H1 (cell line): Measurements from ENCODE around the gene DOCK6. TPM values are rescaled to one million over a fixed set of nuclear protein-coding genes. Genes with fewer than 3 reads are reported as not detected.

Experiments used
- CTCF ChIA-PET: fragments of 300-600 bp; sonication (Branson Sonifier 250); formaldehyde crosslinking; loops from one replicate; lab custom pipeline; 2021; ENCODE audit not compliant: partially characterized antibody; lab: Charles Lee
- POLR2A ChIA-PET: fragments of 300-600 bp; sonication (Branson Sonifier 250); formaldehyde crosslinking; loops from one replicate; lab custom pipeline; 2021; ENCODE audit warnings: inconsistent platforms; ENCODE audit not compliant: partially characterized antibody; lab: Charles Lee
- DNase-seq, 2 experiments: peaks; one replicate each; pipeline versions ENCODE4 v3.0.0 to v3.0.0-alpha.2; 2010 to 2022; ENCODE audit warnings: low spot score in 2 of 2, low read depth in 1 of 2, mixed read lengths in 1 of 2
- FAIRE-seq: peaks from 2 replicates; lab custom pipeline; 2011; peaks lifted over from hg19 to GRCh38; lab: Jason Lieb, UNC
- H2AFZ ChIP-seq: 2 replicates; pipeline ENCODE4 v1.8.1; 2012; ENCODE audit warnings: low read length, inconsistent platforms
- H2AK5ac ChIP-seq: 2 replicates; pipeline ENCODE4 v1.6.1; 2013; ENCODE audit warnings: low read depth, low read length
- H2BK120ac ChIP-seq: replicated peaks from 2 replicates; pipeline ENCODE3; 2013; ENCODE audit warnings: low read depth, low read length, inconsistent platforms
- H2BK12ac ChIP-seq: 2 replicates; pipeline ENCODE4 v1.6.1; 2013; ENCODE audit warnings: low read depth, low read length
- H2BK15ac ChIP-seq: 2 replicates; pipeline ENCODE4 v1.6.1; 2013; ENCODE audit warnings: low read length
- H2BK20ac ChIP-seq: 2 replicates; pipeline ENCODE4 v1.6.1; 2013; ENCODE audit warnings: low read length
- H2BK5ac ChIP-seq: 2 replicates; pipeline ENCODE4 v1.6.1; 2013; ENCODE audit warnings: low read depth, low read length
- H3K14ac ChIP-seq: 2 replicates; pipeline ENCODE4 v1.6.1; 2013; ENCODE audit warnings: inconsistent platforms; ENCODE audit not compliant: insufficient read length
- H3K18ac ChIP-seq: 2 replicates; pipeline ENCODE4 v1.6.1; 2013; ENCODE audit warnings: low read length; ENCODE audit errors: extremely low read depth
- H3K23ac ChIP-seq: 2 replicates; pipeline ENCODE4 v1.6.1; 2013; ENCODE audit warnings: inconsistent platforms; ENCODE audit not compliant: insufficient read length
- H3K23me2 ChIP-seq: 2 replicates; pipeline ENCODE4 v1.6.1; 2013; ENCODE audit warnings: low read depth, low read length
- H3K27ac ChIP-seq: 2 replicates; pipeline ENCODE4 v1.6.1; 2011; ENCODE audit warnings: low read depth, low read length, inconsistent platforms
- H3K27me3 ChIP-seq, 4 experiments: replicated peaks in 1 of 4; 1 replicate in 1 of 4; 2 replicates in 3 of 4; pipeline versions ENCODE4 v1.6.1 to v1.8.1; 2011 to 2013; ENCODE audit warnings: low read length in 3 of 4, mild to moderate bottlenecking in 3 of 4, inconsistent platforms in 2 of 4, mixed read lengths in 2 of 4, moderate library complexity in 1 of 4; ENCODE audit not compliant: control insufficient read depth in 3 of 4, insufficient read depth in 3 of 4; ENCODE audit errors: extremely low read depth in 1 of 4
- H3K36me3 ChIP-seq, 4 experiments: 2 replicates each; pipeline versions ENCODE4 v1.6.1 to v1.8.1; 2011 to 2013; ENCODE audit warnings: mild to moderate bottlenecking in 4 of 4, low read length in 3 of 4, moderate library complexity in 2 of 4, control low read depth in 1 of 4, inconsistent platforms in 1 of 4; ENCODE audit not compliant: insufficient read depth in 4 of 4, control insufficient read depth in 2 of 4
- H3K4ac ChIP-seq: replicated peaks from 2 replicates; pipeline ENCODE3; 2013; ENCODE audit warnings: low read length, low read depth, mixed read lengths, inconsistent platforms; ENCODE audit not compliant: insufficient read length
- H3K4me1 ChIP-seq, 4 experiments: replicated peaks in 1 of 4; 1 replicate in 1 of 4; 2 replicates in 3 of 4; pipeline versions ENCODE4 v1.6.1 to v1.8.1; 2011 to 2013; ENCODE audit warnings: low read length in 3 of 4, inconsistent platforms in 2 of 4, mixed read lengths in 1 of 4; ENCODE audit not compliant: insufficient read depth in 4 of 4, control insufficient read depth in 3 of 4
- H3K4me2 ChIP-seq, 2 experiments: 2 replicates each; pipeline versions ENCODE4 v1.6.1 to v1.8.1; 2011 to 2013; ENCODE audit warnings: low read depth in 2 of 2, low read length in 2 of 2, control low read depth in 1 of 2, inconsistent platforms in 1 of 2, mild to moderate bottlenecking in 1 of 2; ENCODE audit not compliant: insufficient read depth in 1 of 2
- H3K4me3 ChIP-seq, 4 experiments: fragments of 200-600, 300-600 bp in 1 of 4; sonication (generic), shearing (Covaris generic), sonication (Bioruptor Twin) in 1 of 4; 2 replicates each; pipeline versions ENCODE4 v1.5.1 to v1.8.1; 2011 to 2016; ENCODE audit warnings: low read length in 4 of 4, low read depth in 3 of 4, control low read depth in 2 of 4, inconsistent platforms in 2 of 4, mild to moderate bottlenecking in 2 of 4, mixed read lengths in 1 of 4, moderate library complexity in 1 of 4; ENCODE audit not compliant: insufficient read depth in 2 of 4; ENCODE audit errors: extremely low read depth in 1 of 4
- H3K56ac ChIP-seq: replicated peaks from 2 replicates; pipeline ENCODE3; 2013; ENCODE audit warnings: low read depth, mild to moderate bottlenecking, mixed read lengths, low read length, inconsistent platforms; ENCODE audit not compliant: insufficient read length
- H3K79me1 ChIP-seq: 2 replicates; pipeline ENCODE4 v1.6.1; 2013; ENCODE audit warnings: low read depth, low read length, control low read depth
- H3K79me2 ChIP-seq, 2 experiments: 2 replicates each; pipeline versions ENCODE4 v1.6.1 to v1.8.1; 2012 to 2013; ENCODE audit warnings: low read length in 2 of 2, mild to moderate bottlenecking in 2 of 2, inconsistent platforms in 1 of 2; ENCODE audit not compliant: insufficient read depth in 2 of 2, control insufficient read depth in 1 of 2
- H3K9ac ChIP-seq, 4 experiments: replicated peaks in 1 of 4; 1 replicate in 1 of 4; 2 replicates in 3 of 4; pipeline versions ENCODE4 v1.6.1 to v1.8.1; 2011 to 2013; ENCODE audit warnings: low read depth in 3 of 4, low read length in 3 of 4, control low read depth in 2 of 4, mild to moderate bottlenecking in 2 of 4, moderate library complexity in 2 of 4, inconsistent platforms in 1 of 4; ENCODE audit errors: extremely low read depth in 1 of 4
- H3K9me3 ChIP-seq, 2 experiments: 2 replicates each; pipeline versions ENCODE4 v1.6.1 to v1.8.1; 2012 to 2013; ENCODE audit warnings: mild to moderate bottlenecking in 2 of 2, moderate library complexity in 2 of 2, control low read depth in 1 of 2, inconsistent platforms in 1 of 2, low read depth in 1 of 2, low read length in 1 of 2, mixed read lengths in 1 of 2; ENCODE audit not compliant: insufficient read depth in 2 of 2
- H4K20me1 ChIP-seq, 2 experiments: replicated peaks in 1 of 2; 2 replicates each; pipeline versions ENCODE3 to v1.8.1; 2011 to 2013; ENCODE audit warnings: inconsistent platforms in 2 of 2, low read length in 2 of 2, mild to moderate bottlenecking in 1 of 2; ENCODE audit not compliant: insufficient read depth in 2 of 2, control insufficient read depth in 1 of 2
- H4K5ac ChIP-seq: 2 replicates; pipeline ENCODE4 v1.6.1; 2013; ENCODE audit warnings: low read length, low read depth, mixed read lengths, inconsistent platforms; ENCODE audit not compliant: insufficient read length
- H4K8ac ChIP-seq: 2 replicates; pipeline ENCODE4 v1.8.0; 2013; ENCODE audit warnings: mild to moderate bottlenecking, moderate library complexity, low read length, inconsistent platforms; ENCODE audit not compliant: insufficient read depth; ENCODE audit errors: extremely low read depth
- H4K91ac ChIP-seq: replicated peaks from 2 replicates; pipeline ENCODE3; 2013; ENCODE audit warnings: low read length, mixed read lengths, inconsistent platforms; ENCODE audit not compliant: insufficient read length
- BACH1 ChIP-seq: IDR thresholded peaks from 2 replicates; pipeline ENCODE4 v1.6.1; 2012; ENCODE audit warnings: low read length, improper control_type of control experiment
- BRCA1 ChIP-seq: IDR thresholded peaks from 2 replicates; pipeline ENCODE4 v1.6.1; 2012; ENCODE audit warnings: low read depth, low read length, improper control_type of control experiment
- CEBPB ChIP-seq: IDR thresholded peaks from 2 replicates; pipeline ENCODE4 v1.6.1; 2012; ENCODE audit warnings: low read depth, low read length
- FOSL1 ChIP-seq: IDR thresholded peaks from 2 replicates; pipeline ENCODE4 v1.6.1; 2011; ENCODE audit warnings: mild to moderate bottlenecking, low read depth, low read length, moderate library complexity; ENCODE audit not compliant: insufficient read depth
- GTF2F1 ChIP-seq: IDR thresholded peaks from 2 replicates; pipeline ENCODE4 v1.6.1; 2012; ENCODE audit warnings: low read depth, low read length, improper control_type of control experiment, borderline replicate concordance
- SAP30 ChIP-seq: fragments of 300-600 bp; sonication (generic); IDR thresholded peaks from 2 replicates; pipeline ENCODE4 v1.7.1; 2012; ENCODE audit warnings: low read length, moderate library complexity, mild to moderate bottlenecking, inconsistent platforms; ENCODE audit not compliant: insufficient read depth, insufficient replicate concordance
- SUZ12 ChIP-seq: fragments of 200-600 bp; sonication (generic); IDR thresholded peaks from 2 replicates; pipeline ENCODE4 v1.6.1; 2012; ENCODE audit warnings: mild to moderate bottlenecking, inconsistent platforms, low read length, moderate library complexity, mixed read lengths
- TAF7 ChIP-seq: optimal IDR thresholded peaks from 2 replicates; pipeline ENCODE3; 2011; ENCODE audit warnings: low read depth, mild to moderate bottlenecking, inconsistent platforms, low read length, moderate library complexity, borderline replicate concordance
- WGBS, 2 experiments: shearing (Covaris generic) in 1 of 2; methylation state at CpG; one replicate each; pipeline versions ENCODE4 v1.1.6 to v1.1.7; 2013 to 2015; ENCODE audit warnings: low lambda C conversion rate in 2 of 2, mixed read lengths in 2 of 2, inconsistent platforms in 1 of 2, low coverage in 1 of 2, missing lambda C conversion rate in 1 of 2; ENCODE audit not compliant: insufficient replicate concordance in 2 of 2, insufficient coverage in 1 of 2, insufficient read length in 1 of 2; ENCODE audit errors: extremely low coverage in 1 of 2, missing lambda C conversion rate in 1 of 2; 5-methylcytosine and 5-hydroxymethylcytosine counted together
- polyA plus RNA-seq, 7 experiments: library from polyadenylated mRNA; depleted of rRNA in 3 of 7; stranded (reverse) in 5 of 7; unstranded in 2 of 7; fragments of >200 nt in 5 of 7; fragments of 200-250 nt in 2 of 7; gene quantifications; 1 replicate in 5 of 7; 2 replicates in 1 of 7; 4 replicates in 1 of 7; pipeline versions ENCODE4 v1.2.1 to v1.2.3, GENCODE V29; 2011 to 2013; ENCODE audit warnings: missing spikeins in 2 of 7, mixed read lengths in 2 of 7
- total RNA-seq: library from RNA; stranded (reverse); fragmentation: NEBNext Ultra II Directional; extraction: Animal tissue kit (Norgen Biotek cat#: 25700); gene quantifications from 2 replicates; pipeline ENCODE4 v1.2.1, GENCODE V29; 2021
- TF ChIP-seq, protein P1 (sequence below): IDR thresholded peaks from 2 replicates; pipeline ENCODE4 v1.6.1; 2012; ENCODE audit warnings: inconsistent platforms
- TF ChIP-seq, protein P2 (sequence below), 3 experiments: IDR thresholded peaks; 1 replicate in 2 of 3; 2 replicates in 1 of 3; pipeline versions ENCODE4 v1.5.1 to v1.6.1; 2011; ENCODE audit warnings: low read length in 3 of 3, mild to moderate bottlenecking in 3 of 3, inconsistent platforms in 2 of 3, low read depth in 1 of 3, moderate library complexity in 1 of 3; ENCODE audit not compliant: insufficient read depth in 1 of 3; ENCODE audit errors: control extremely low read depth in 1 of 3

The DOCK6 gene
- total and polyA plus RNA-seq, 2 of the 8 experiments (the other 6 are each of a cell fraction or from before 2014, with no cell fraction given): 25.5 to 54.7 TPM

DNA sequence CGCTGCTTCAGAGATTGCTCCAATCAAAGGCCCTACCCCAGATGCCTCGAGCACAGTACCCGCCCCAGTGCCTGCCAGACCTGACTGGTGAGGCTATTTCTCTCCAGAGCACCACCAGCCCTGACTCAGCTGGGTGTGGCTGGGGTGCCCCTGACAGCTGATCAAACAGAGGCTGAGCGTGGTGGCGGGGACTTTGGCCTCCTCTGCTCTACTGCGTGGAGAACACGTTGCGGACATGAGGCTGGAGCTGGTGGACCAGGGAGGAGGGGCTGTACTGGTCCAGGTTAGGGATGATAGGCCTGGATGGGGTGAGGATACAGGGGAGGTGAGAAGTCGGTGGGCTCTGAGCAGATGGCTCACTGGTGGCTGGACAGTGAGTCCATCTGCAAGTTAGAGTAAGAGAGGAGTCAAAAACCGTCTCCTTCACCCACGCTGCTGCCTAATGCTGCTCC is 3.5 kb upstream of the DOCK6 start:
- Histone ChIP-seq H3K79me2 (no peaks in the 10 kb centered on the region), H2AFZ (no peak overlapping the region), H2BK15ac (no peak overlapping the region; the same call in 1 of the 2 replicates), H3K9ac (no peak overlapping the region), H2BK120ac (no peak overlapping the region)
- POLR2A ChIA-PET: interaction anchor here (1.4 kb wide), 1 partner anchor 12 kb away, joined by 4 read pairs; no protein-coding TSS in a partner anchor
- TF ChIP-seq GTF2F1 (no peak), BACH1 (no peak), FOSL1 (no peak), BRCA1 (no peak), SUZ12 (no peak), SAP30 (no peak), TAF7 (no peak), CEBPB (no peak)
- TF ChIP-seq, protein P1, sequence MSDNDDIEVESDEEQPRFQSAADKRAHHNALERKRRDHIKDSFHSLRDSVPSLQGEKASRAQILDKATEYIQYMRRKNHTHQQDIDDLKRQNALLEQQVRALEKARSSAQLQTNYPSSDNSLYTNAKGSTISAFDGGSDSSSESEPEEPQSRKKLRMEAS: no peak
- TF ChIP-seq, protein P2, sequence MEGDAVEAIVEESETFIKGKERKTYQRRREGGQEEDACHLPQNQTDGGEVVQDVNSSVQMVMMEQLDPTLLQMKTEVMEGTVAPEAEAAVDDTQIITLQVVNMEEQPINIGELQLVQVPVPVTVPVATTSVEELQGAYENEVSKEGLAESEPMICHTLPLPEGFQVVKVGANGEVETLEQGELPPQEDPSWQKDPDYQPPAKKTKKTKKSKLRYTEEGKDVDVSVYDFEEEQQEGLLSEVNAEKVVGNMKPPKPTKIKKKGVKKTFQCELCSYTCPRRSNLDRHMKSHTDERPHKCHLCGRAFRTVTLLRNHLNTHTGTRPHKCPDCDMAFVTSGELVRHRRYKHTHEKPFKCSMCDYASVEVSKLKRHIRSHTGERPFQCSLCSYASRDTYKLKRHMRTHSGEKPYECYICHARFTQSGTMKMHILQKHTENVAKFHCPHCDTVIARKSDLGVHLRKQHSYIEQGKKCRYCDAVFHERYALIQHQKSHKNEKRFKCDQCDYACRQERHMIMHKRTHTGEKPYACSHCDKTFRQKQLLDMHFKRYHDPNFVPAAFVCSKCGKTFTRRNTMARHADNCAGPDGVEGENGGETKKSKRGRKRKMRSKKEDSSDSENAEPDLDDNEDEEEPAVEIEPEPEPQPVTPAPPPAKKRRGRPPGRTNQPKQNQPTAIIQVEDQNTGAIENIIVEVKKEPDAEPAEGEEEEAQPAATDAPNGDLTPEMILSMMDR (IDR thresholded peaks at IDR 0.05; ENCODE audit: control extremely low read depth in 1 of 3, insufficient read depth in 1 of 3, low read depth in 1 of 3, low read length in 3 of 3): no peak
- TF ChIP-seq, all 59 proteins: peak for 0
- FAIRE-seq: no peak
- no peak overlapping the region for H2BK5ac ChIP-seq
- H2BK12ac ChIP-seq: 0 out of 2 replicates have a peak overlapping the region, but pooled peaks have one; percentile 80
- no peaks in the 10 kb centered on the region for H3K36me3 ChIP-seq
- H4K5ac ChIP-seq: no peak overlapping the region
- no peaks in the 10 kb centered on the region for H3K79me1 ChIP-seq
- H3K27me3 ChIP-seq: no peaks in the 10 kb centered on the region
- CTCF ChIA-PET: interaction anchor here (1.0 to 2.4 kb wide), 3 partner anchors 25 to 117 kb away, joined by 3 to 8 read pairs (median 3); partner anchors contain the start of gene EPOR
- no peaks in the 10 kb centered on the region for H4K20me1 ChIP-seq
- H2BK20ac ChIP-seq: no peak overlapping the region
- no peak overlapping the region for H3K4me3 ChIP-seq
- peak overlapping the region; percentile 31; the same call in 1 of the 2 replicates for H4K8ac ChIP-seq
- H3K56ac ChIP-seq: no peak overlapping the region
- WGBS, 2 experiments: 76% methylated on average over 11 of the region's 11 CpGs; no CpG with 5 or more reads in 1 of the 2 experiments
- H3K23ac ChIP-seq: no peak overlapping the region
- H3K27ac ChIP-seq: no peak overlapping the region
- H3K4ac ChIP-seq: no peak overlapping the region
- no peak for DNase-seq
- H3K9me3 ChIP-seq: no peaks in the 10 kb centered on the region
- H4K91ac ChIP-seq: peak overlapping the region; percentile 65
- H2AK5ac ChIP-seq: 0 out of 2 replicates have a peak overlapping the region, but pooled peaks have one; percentile 39
- no peak overlapping the region for H3K14ac ChIP-seq
- H3K4me2 ChIP-seq: no peak overlapping the region
- no peak overlapping the region for H3K18ac ChIP-seq
- H3K4me1 ChIP-seq: peaks cover 0 to 9% (median 3%) of the 10 kb centered on the region in 4 experiments; a peak in 5 of 7 replicates
- no peaks in the 10 kb centered on the region; the same call in 1 of the 2 replicates for H3K23me2 ChIP-seq
